Peyer's patch (tissue), 4 donors: ENCODE data around the gene STEAP3.

Experiments
- POLR2A ChIP-seq, 2 donors: fragments of 450-650 bp; IDR thresholded peaks; one replicate each; pipeline ENCODE4 v1.5.1; 2017; ENCODE audit warnings: antibody characterized with exemption in 2 of 2, mild to moderate bottlenecking in 2 of 2, moderate library complexity in 2 of 2
- TF ChIP-seq, protein P1 (sequence below), 6 experiments: fragments of 450-650 bp in 4 of 6; fragments of 200-600 bp in 2 of 6; sonication (generic) in 1 of 6; IDR thresholded peaks; one replicate each; pipeline ENCODE4 v1.5.1; 2017 to 2019; ENCODE audit warnings: antibody characterized with exemption in 6 of 6, mild to moderate bottlenecking in 3 of 6, moderate library complexity in 1 of 6

DNA sequence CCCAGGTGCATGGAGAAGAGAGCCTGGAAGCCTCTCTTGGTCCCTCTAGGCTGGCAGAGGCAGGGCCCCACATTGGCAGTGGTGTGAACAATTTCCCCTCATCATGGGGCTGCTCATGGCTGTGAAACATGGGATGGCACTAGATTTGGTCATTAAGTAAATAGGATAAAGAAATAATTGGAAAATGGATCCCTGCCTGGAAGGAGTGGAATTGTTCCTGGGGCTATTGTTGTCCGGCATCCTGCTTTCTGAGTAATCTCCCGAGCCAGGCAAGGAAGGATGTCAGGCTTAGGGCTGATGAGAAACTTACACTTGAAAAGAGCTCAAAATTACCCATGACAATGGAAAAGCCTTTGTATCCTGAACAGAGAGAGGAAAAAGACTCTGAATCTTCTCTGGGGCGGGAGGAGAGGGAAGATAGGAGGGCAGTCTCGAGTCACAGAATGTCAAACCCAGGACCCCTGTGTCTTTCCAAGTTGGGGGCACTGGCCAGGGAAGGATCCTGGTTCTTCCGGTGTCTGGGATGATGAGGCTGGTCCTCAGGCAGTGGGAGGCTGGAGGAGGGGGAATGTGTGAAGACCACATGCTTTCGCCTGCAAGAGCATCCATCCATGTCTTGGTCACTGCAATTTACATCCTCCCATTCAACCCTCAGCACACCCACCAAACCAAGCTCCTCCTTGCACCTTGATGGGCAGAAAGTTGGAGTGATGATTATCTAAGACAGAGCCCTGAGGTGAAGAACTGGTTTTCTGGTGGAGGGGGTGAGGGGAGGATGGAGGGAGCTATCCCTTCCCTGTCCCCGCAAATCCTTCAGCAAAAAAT, 27.1 kb upstream of the STEAP3 start:
- TF ChIP-seq, protein P1, sequence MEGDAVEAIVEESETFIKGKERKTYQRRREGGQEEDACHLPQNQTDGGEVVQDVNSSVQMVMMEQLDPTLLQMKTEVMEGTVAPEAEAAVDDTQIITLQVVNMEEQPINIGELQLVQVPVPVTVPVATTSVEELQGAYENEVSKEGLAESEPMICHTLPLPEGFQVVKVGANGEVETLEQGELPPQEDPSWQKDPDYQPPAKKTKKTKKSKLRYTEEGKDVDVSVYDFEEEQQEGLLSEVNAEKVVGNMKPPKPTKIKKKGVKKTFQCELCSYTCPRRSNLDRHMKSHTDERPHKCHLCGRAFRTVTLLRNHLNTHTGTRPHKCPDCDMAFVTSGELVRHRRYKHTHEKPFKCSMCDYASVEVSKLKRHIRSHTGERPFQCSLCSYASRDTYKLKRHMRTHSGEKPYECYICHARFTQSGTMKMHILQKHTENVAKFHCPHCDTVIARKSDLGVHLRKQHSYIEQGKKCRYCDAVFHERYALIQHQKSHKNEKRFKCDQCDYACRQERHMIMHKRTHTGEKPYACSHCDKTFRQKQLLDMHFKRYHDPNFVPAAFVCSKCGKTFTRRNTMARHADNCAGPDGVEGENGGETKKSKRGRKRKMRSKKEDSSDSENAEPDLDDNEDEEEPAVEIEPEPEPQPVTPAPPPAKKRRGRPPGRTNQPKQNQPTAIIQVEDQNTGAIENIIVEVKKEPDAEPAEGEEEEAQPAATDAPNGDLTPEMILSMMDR (IDR thresholded peaks at IDR 0.05) = no peak
- TF ChIP-seq POLR2A (IDR thresholded peaks at IDR 0.05) = no peak
